Mesendoderm (in vitro differentiated cells): ENCODE measurements around the gene TNP2.

Experiments
- DNase-seq: peaks from one replicate; pipeline ENCODE4 v3.0.0; 2013
- H2AK5ac ChIP-seq: 2 replicates; pipeline ENCODE4 v1.6.1; 2013; ENCODE audit warnings: low read length, inconsistent platforms
- H2BK120ac ChIP-seq: 2 replicates; pipeline ENCODE4 v1.6.1; 2013; ENCODE audit warnings: low read depth, mild to moderate bottlenecking, low read length, moderate library complexity, mixed read lengths
- H2BK15ac ChIP-seq: replicated peaks from 2 replicates; pipeline ENCODE4 v1.6.1; 2013; ENCODE audit warnings: low read depth, mild to moderate bottlenecking, moderate library complexity
- H2BK5ac ChIP-seq: 2 replicates; pipeline ENCODE4 v1.6.1; 2013; ENCODE audit warnings: low read length, inconsistent platforms
- H3K18ac ChIP-seq: 2 replicates; pipeline ENCODE4 v1.6.1; 2013; ENCODE audit warnings: mild to moderate bottlenecking, low read length, mixed read lengths
- H3K23ac ChIP-seq: one replicate; pipeline ENCODE4 v1.6.1; 2013; ENCODE audit warnings: low read length
- H3K27ac ChIP-seq: 2 replicates; pipeline ENCODE4 v1.5.1; 2013; ENCODE audit warnings: low read depth, mild to moderate bottlenecking, inconsistent platforms, low read length, moderate library complexity
- H3K27me3 ChIP-seq: 2 replicates; pipeline ENCODE4 v1.6.1; 2013; ENCODE audit warnings: low read length, control low read depth, mild to moderate bottlenecking, inconsistent platforms; ENCODE audit not compliant: insufficient read depth, poor library complexity
- H3K36me3 ChIP-seq: 2 replicates; pipeline ENCODE4 v1.6.1; 2013; ENCODE audit warnings: low read length, inconsistent platforms; ENCODE audit not compliant: control insufficient read depth, insufficient read depth
- H3K4ac ChIP-seq: one replicate; pipeline ENCODE4 v1.6.1; 2013; ENCODE audit warnings: low read depth, mild to moderate bottlenecking, low read length, moderate library complexity
- H3K4me1 ChIP-seq: 2 replicates; pipeline ENCODE4 v1.6.1; 2013; ENCODE audit warnings: low read depth, low read length, inconsistent platforms; ENCODE audit not compliant: control insufficient read depth
- H3K4me2 ChIP-seq: 2 replicates; pipeline ENCODE4 v1.6.1; 2013; ENCODE audit warnings: low read length
- H3K4me3 ChIP-seq: 2 replicates; pipeline ENCODE4 v1.5.1; 2013; ENCODE audit warnings: mild to moderate bottlenecking, low read length
- H3K56ac ChIP-seq: one replicate; pipeline ENCODE4 v1.6.1; 2013; ENCODE audit warnings: low read length
- H3K79me1 ChIP-seq: 2 replicates; pipeline ENCODE4 v1.6.1; 2013; ENCODE audit warnings: low read length, inconsistent platforms
- H3K79me2 ChIP-seq: 2 replicates; pipeline ENCODE4 v1.6.1; 2013; ENCODE audit warnings: mild to moderate bottlenecking, low read length; ENCODE audit not compliant: control insufficient read depth, insufficient read depth
- H3K9ac ChIP-seq: 2 replicates; pipeline ENCODE4 v1.6.1; 2013; ENCODE audit warnings: low read length, inconsistent platforms
- H4K5ac ChIP-seq: one replicate; pipeline ENCODE4 v1.6.1; 2013; ENCODE audit warnings: low read length
- H4K8ac ChIP-seq: one replicate; pipeline ENCODE4 v1.6.1; 2013; ENCODE audit warnings: low read depth, mild to moderate bottlenecking, control low read depth, low read length, moderate library complexity
- WGBS: extraction: QIAGEN DNeasy Blood & Tissue Kit; methylation state at CpG from one replicate; pipeline ENCODE4 v1.1.7; 2013; ENCODE audit warnings: low lambda C conversion rate, missing lambda C conversion rate; ENCODE audit not compliant: insufficient coverage; ENCODE audit errors: extremely low coverage; 5-methylcytosine and 5-hydroxymethylcytosine counted together

The TNP2 gene

DNA sequence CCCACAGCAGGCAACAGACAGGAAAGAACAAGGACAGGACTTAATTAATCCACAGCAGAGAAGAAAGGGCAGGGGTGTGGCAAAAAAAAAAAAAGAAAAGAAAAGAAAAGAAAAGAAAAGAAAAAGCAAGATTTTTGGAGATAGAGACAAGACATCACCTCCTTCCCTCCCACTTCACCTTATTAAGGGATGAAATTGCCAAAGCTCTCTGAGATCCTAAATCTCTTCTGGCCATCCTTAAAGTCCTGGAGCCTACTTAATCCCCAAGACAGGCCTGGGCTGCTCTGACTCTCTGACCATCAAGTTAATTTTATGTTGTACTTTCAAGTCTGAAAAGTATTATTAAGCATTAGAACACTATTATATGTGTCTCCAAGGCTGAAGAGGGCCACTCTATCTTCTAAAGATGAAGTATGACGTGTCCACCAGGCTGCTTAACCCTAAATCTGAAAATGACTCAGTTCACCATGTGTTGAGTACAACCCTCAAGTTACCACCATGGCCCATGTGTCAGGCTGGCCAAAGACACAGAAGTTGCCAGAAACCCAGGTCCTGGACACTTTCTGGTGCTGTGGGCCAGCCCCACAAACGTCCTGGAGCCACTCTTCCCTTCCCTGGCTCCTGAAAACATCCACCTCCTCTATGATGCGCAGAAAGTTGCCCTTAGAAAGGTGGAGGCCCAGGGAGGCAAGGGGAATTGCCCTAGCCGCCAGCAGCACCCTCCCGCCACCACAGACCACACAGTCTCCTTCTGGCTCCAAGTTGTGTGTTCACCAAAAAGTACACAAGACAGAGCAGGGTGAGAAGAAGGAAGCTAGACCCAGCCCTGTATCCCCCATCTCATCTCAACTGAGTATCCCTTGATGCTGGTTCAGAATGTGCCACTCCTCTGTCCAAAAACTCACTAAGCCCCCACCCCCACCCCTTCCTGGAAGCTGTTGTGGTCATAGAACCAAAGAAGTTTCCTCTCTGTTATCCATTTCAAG is 15.8 kb downstream of the TNP2 start:
- H3K79me1 ChIP-seq, result peaks cover 12% of the 10 kb centered on the region
- H4K8ac ChIP-seq, result no peak overlapping the region
- H2AK5ac ChIP-seq, result no peak overlapping the region
- no peak overlapping the region for H3K4ac ChIP-seq
- no peak overlapping the region for H4K5ac ChIP-seq
- peaks cover 26% of the 10 kb centered on the region for H3K79me2 ChIP-seq
- no peak overlapping the region for H2BK5ac ChIP-seq
- H3K36me3 ChIP-seq, result peaks cover 9% of the 10 kb centered on the region
- no peak overlapping the region for H3K18ac ChIP-seq
- peak overlapping the region; percentile 78 for H3K9ac ChIP-seq
- H2BK15ac ChIP-seq, result no peak overlapping the region
- H3K56ac ChIP-seq, result peak overlapping the region; percentile 91
- H3K27ac ChIP-seq, result no peak overlapping the region
- DNase-seq, result no peak
- peaks cover 3% of the 10 kb centered on the region for H3K4me1 ChIP-seq
- H3K4me3 ChIP-seq, result peak overlapping the region; percentile 80
- peak overlapping the region; percentile 90 for H3K23ac ChIP-seq
- peak overlapping the region; percentile 91 for H3K4me2 ChIP-seq
- no peaks in the 10 kb centered on the region for H3K27me3 ChIP-seq
- no CpG with 5 or more reads among the region's 5 CpGs for WGBS
- H2BK120ac ChIP-seq, result no peak overlapping the region

DNA sequence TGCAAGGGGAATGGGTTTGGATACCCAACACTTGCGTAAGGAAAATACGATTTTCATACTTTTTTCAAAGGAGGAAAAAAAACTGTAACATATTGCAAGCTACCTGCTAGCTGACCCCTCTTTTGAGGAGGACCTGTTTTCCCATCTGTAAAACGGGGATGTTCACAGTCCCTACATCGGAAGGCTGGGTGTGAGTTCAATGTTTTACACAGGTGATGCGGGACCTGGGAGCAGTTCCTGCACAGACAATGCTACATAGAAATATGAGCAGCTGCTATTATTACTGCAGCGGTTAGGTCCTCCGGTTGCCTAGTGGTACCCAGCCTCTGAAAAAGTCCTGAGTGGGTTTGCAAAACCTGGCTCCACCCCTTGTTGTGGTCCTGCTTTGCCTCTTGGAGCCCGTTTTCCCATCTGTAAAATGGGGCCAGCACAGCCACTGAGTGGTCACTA is 16.6 kb downstream of the TNP2 start:
- whole genome bisulfite sequencing, result no CpG with 5 or more reads among the region's 8 CpGs
- Histone ChIP-seq H3K27me3 (no peaks in the 10 kb centered on the region), H3K4ac (no peak overlapping the region)

DNA sequence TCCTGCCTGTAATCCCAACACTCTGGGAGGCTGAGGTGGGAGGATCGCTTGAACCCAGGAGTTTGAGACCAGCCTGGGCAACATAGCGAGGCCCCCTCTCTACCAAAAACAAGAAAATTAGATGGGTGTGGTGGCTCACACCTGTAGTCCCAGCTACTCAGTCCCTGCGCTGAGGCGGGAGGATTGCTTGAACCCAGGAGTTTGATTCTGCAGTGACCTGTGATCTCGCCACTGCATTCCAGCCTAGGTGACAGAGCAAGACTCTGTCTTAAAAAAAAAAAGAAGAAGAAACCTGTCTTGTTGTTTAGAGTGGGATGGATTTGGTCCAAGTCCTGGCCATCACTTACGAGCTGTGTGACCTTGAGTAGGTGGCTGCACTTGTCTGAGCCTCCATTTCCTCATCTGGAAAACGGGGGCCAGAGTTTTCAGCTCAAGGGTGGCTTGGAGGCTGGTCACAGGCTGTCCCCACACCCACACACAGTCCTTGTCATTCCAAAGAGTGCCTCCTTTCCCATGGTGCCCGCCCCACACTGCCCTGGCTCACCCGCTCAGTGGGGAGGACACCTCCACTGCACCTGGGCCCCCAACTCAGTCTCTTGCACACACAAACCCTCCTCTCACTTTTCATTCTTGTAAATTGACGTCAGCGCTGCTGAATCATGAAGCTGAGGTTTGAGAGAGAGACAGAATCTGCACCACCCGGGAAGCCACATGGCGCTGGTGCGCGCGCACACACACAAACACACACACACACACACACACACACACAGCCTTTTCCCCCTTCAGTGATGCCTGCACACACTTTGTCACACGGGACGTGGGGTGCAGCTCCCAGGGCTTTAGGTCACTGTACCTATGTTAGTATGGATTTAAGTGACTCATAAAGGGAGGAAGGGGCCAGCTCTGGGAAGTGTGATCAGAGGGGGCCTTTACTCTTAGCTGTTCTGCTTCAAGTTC is 17.3 kb downstream of the TNP2 start:
- WGBS, result no CpG with 5 or more reads among the region's 18 CpGs
- H3K18ac ChIP-seq, result no peak overlapping the region
- no peak overlapping the region for H3K27ac ChIP-seq

More for the DNA sequence above, 16.6 kb downstream of the TNP2 start:
- no peak for DNase-seq
- no peak overlapping the region for H4K5ac ChIP-seq
- H3K56ac ChIP-seq, result no peak overlapping the region
- no peak overlapping the region for H3K27ac ChIP-seq
- peaks cover 3% of the 10 kb centered on the region for H3K4me1 ChIP-seq
- peaks cover 9% of the 10 kb centered on the region for H3K36me3 ChIP-seq
- no peak overlapping the region for H3K4me3 ChIP-seq
- peaks cover 26% of the 10 kb centered on the region for H3K79me2 ChIP-seq
- H2BK5ac ChIP-seq, result no peak overlapping the region
- no peak overlapping the region for H2BK120ac ChIP-seq
- H3K9ac ChIP-seq, result peak overlapping the region; percentile 3
- H4K8ac ChIP-seq, result no peak overlapping the region
- no peak overlapping the region for H3K4me2 ChIP-seq
- H2AK5ac ChIP-seq, result no peak overlapping the region
- H3K18ac ChIP-seq, result no peak overlapping the region
- H3K23ac ChIP-seq, result no peak overlapping the region
- peaks cover 12% of the 10 kb centered on the region for H3K79me1 ChIP-seq
- no peak overlapping the region for H2BK15ac ChIP-seq

DNA sequence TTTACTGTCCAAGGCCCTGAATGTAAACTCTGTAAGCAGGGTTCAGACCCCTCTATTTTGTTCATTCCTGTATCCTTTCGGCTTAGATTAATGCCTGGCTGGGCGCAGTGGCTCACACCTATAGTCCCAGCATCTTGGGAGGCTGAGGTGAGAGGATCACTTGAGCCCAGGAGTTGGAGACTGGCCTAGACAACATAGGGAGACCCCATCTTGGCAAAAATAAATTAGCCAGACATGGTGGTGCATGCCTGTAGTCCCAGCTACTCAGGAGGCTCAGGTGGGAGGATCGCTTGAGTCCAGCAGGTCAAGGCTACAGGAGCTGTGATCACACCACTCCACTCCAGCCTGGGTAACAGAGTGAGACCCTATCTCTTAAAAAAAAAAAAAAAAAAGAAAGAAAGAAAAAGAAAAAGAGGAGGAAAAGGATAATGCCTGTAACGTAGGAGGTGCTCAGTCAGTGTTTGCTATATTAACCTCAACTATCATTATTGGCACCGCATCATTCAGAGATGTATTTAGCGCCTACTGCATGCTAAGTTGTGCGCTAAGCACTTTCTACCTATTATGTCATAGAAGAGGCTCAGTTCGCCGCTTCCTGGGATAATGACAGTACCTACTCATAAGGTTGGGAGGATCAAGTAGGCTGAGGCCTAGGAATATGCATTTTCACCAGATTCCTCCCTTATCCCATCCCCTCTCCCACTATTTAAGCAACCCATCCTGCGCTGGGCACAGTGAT is 18.2 kb downstream of the TNP2 start:
- Histone ChIP-seq H3K4me2 (no peak overlapping the region), H3K79me1 (peaks cover 12% of the 10 kb centered on the region), H3K56ac (no peak overlapping the region), H4K8ac (no peak overlapping the region), H3K9ac (no peak overlapping the region), H3K4me3 (no peak overlapping the region), H3K4ac (no peak overlapping the region), H2BK120ac (no peak overlapping the region), H3K79me2 (peaks cover 26% of the 10 kb centered on the region), H3K4me1 (peaks cover 2% of the 10 kb centered on the region), H4K5ac (no peak overlapping the region), H2AK5ac (no peak overlapping the region), H3K27ac (no peak overlapping the region), H2BK5ac (no peak overlapping the region), H3K27me3 (no peaks in the 10 kb centered on the region), H3K18ac (no peak overlapping the region), H3K23ac (no peak overlapping the region), H3K36me3 (peaks cover 9% of the 10 kb centered on the region), H2BK15ac (no peak overlapping the region)
- no CpG with 5 or more reads among the region's 10 CpGs for WGBS
- DNase-seq, result no peak

More for the DNA sequence above, 17.3 kb downstream of the TNP2 start:
- Histone ChIP-seq H4K5ac (no peak overlapping the region), H2BK120ac (no peak overlapping the region), H2AK5ac (no peak overlapping the region), H3K9ac (no peak overlapping the region), H3K79me2 (peaks cover 26% of the 10 kb centered on the region), H3K36me3 (peaks cover 9% of the 10 kb centered on the region), H2BK15ac (no peak overlapping the region), H4K8ac (no peak overlapping the region), H3K4ac (no peak overlapping the region), H3K79me1 (peaks cover 12% of the 10 kb centered on the region), H3K27me3 (no peaks in the 10 kb centered on the region), H3K4me1 (peaks cover 2% of the 10 kb centered on the region), H2BK5ac (no peak overlapping the region), H3K56ac (no peak overlapping the region), H3K23ac (no peak overlapping the region), H3K4me3 (no peak overlapping the region), H3K4me2 (no peak overlapping the region)
- no peak for DNase-seq

DNA sequence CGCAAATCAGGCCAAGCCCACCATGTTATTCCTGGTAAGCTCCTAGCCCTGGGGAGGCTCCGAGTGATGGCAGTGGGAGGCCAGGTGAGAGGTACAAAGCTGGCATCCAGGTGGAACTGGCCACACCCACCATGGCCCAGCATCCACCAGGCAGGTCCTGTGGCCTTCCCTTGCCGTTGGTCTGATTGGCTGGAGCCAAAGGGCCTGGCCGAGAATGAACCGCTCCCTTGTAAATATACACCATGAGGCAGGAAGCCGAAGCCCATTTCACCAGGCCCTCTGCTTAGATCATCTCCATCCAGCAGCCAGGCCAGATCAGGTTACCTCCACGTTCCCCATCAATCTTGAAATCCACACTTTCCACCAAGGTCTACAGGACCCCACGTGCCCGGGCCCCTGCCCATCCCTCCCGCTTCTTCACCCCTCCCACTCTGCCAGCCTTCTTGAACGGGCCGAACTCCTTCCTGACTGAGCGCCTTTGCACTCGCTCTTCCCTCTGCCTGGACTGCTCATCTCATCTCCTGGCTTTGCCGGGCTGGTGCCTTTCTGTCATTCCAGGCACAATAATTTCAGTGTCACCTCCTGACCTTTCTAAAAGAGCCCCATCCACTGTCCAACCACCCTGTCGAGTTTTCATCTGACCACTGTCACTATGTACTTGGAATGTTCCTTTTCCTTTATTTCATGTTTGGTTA is 18.9 kb downstream of the TNP2 start:
- Histone ChIP-seq H3K23ac (no peak overlapping the region), H3K27me3 (no peaks in the 10 kb centered on the region), H3K4me1 (peaks cover 2% of the 10 kb centered on the region), H2BK120ac (no peak overlapping the region), H3K36me3 (peaks cover 9% of the 10 kb centered on the region), H3K4me2 (no peak overlapping the region), H2BK15ac (no peak overlapping the region), H3K79me2 (peaks cover 23% of the 10 kb centered on the region), H3K79me1 (peaks cover 12% of the 10 kb centered on the region), H3K56ac (no peak overlapping the region), H2BK5ac (no peak overlapping the region), H3K9ac (no peak overlapping the region), H3K4me3 (no peak overlapping the region), H4K8ac (no peak overlapping the region), H2AK5ac (no peak overlapping the region), H4K5ac (no peak overlapping the region), H3K18ac (no peak overlapping the region), H3K27ac (no peak overlapping the region), H3K4ac (no peak overlapping the region)
- no CpG with 5 or more reads among the region's 16 CpGs for WGBS
- peak; percentile 67 for DNase-seq
